ENCODE measurements around the gene WFDC9.
"Not testable (repeated sequence)": the region's sequence is repeated elsewhere in the genome, so short reads cannot be mapped to it uniquely, and the experiment has no call there.

WFDC9 gene

GRCh38 chr20:45592574-45593189 is 38.4 kb downstream of the WFDC9 start:
- DNase-seq (ENCODE audit: low spot score), result peak; percentile 27

- DNase-seq (ENCODE audit: low spot score), result no peak
These were observed 41.4 kb downstream of the WFDC9 start for GRCh38 chr20:45589725-45590124.

- no peak for DNase-seq (ENCODE audit: low spot score)
These were observed 42.3 kb downstream of the WFDC9 start for GRCh38 chr20:45588800-45589199.

GRCh38 chr20:45585986-45586385 is 45.1 kb downstream of the WFDC9 start:
- not testable (repeated sequence) for DNase-seq (ENCODE audit: low spot score)

- not testable (repeated sequence) for DNase-seq (ENCODE audit: low spot score)
These were observed 46.8 kb downstream of the WFDC9 start for GRCh38 chr20:45584294-45584693.

- no peak for DNase-seq (ENCODE audit: low spot score)
These were observed 47.6 kb downstream of the WFDC9 start for GRCh38 chr20:45583502-45583901.

GRCh38 chr20:45581702-45582101 is 49.4 kb downstream of the WFDC9 start:
- DNase-seq (ENCODE audit: low spot score), result no peak

- DNase-seq (ENCODE audit: low spot score), result no peak
These were observed 51.9 kb downstream of the WFDC9 start, which contains the start of gene WFDC8 for GRCh38 chr20:45579184-45579583. TSS of gene WFDC8 (minus strand) at chr20:45579284. CDS start at chr20:45579247, 37 bp downstream.

GRCh38 chr20:45578231-45578630 is 52.9 kb downstream of the WFDC9 start:
- no peak for DNase-seq (ENCODE audit: low spot score)

- DNase-seq (ENCODE audit: low spot score), result peak; percentile 7
These were observed 54.1 kb downstream of the WFDC9 start for GRCh38 chr20:45576995-45577394.

GRCh38 chr20:45575931-45576330 is 55.2 kb downstream of the WFDC9 start:
- no peak for DNase-seq (ENCODE audit: low spot score)

- DNase-seq (ENCODE audit: low spot score), result not testable (repeated sequence)
These were observed 61.4 kb downstream of the WFDC9 start for GRCh38 chr20:45569650-45570049.

- no peak for DNase-seq (ENCODE audit: low spot score)
These were observed 66.3 kb downstream of the WFDC9 start for GRCh38 chr20:45564760-45565276.

Measured in GM03348 (cell line).